ENCODE data around the gene ZBTB3. TPM values are rescaled to one million over a fixed set of nuclear protein-coding genes. Genes with fewer than 3 reads are reported as not detected.
A peak's percentile ranks its signal among the peaks of the same experiment; 100 is the strongest.

The ZBTB3 gene
- polyA plus RNA-seq, 1 experiment = 3.7 TPM

GRCh38 chr11:62712276-62712812 lies 41.6 kb downstream of the ZBTB3 start:
- no peak for TF ChIP-seq CTCF (IDR thresholded peaks at IDR 0.05; ENCODE audit: low read depth, low read length)
- Histone ChIP-seq H3K9me3 (ENCODE audit: control insufficient read depth, insufficient read depth, low read length) (no peaks in the 10 kb centered on the region; the same call in 1 of the 2 replicates), H3K27ac (ENCODE audit: low read depth, low read length) (peak overlapping the region; percentile 12), H3K4me3 (ENCODE audit: low read depth, low read length) (no peak overlapping the region), H3K27me3 (ENCODE audit: control insufficient read depth, insufficient read depth, low read length) (no peaks in the 10 kb centered on the region)
- no peak for DNase-seq (ENCODE audit: low read depth, low spot score)
- POLR2A ChIA-PET = interaction anchor here (0.7 to 1.7 kb wide), 2 partner anchors 15 to 55 kb away, joined by 4 to 6 read pairs; partner anchors contain the start of gene HNRNPUL2
- CTCF ChIA-PET = no interaction called here

- ChIA-PET POLR2A (interaction anchor here (1.0 to 2.7 kb wide), 5 partner anchors 17 to 171 kb away, joined by 3 to 17 read pairs (median 10); partner anchors contain the start of genes C11orf98, CSKMT, HNRNPUL2 and LRRN4CL), CTCF (interaction anchor here (0.5 kb wide), 1 partner anchor 12 kb away, joined by 3 read pairs; no protein-coding TSS in a partner anchor)
- Histone ChIP-seq H3K4me3 (ENCODE audit: low read depth, low read length) (peak overlapping the region; percentile 52), H3K27me3 (ENCODE audit: control insufficient read depth, insufficient read depth, low read length) (no peaks in the 10 kb centered on the region), H3K27ac (ENCODE audit: low read depth, low read length) (peak overlapping the region; percentile 91), H3K9me3 (ENCODE audit: control insufficient read depth, insufficient read depth, low read length) (no peaks in the 10 kb centered on the region)
- TF ChIP-seq CTCF (IDR thresholded peaks at IDR 0.05; ENCODE audit: low read depth, low read length) = no peak
- DNase-seq (ENCODE audit: low read depth, low spot score) = no peak
Observed at GRCh38 chr11:62710001-62710345, 44.0 kb downstream of the ZBTB3 start.

- DNase-seq (ENCODE audit: low read depth, low spot score) = peak; percentile 93
- no peak for TF ChIP-seq CTCF (IDR thresholded peaks at IDR 0.05; ENCODE audit: low read depth, low read length)
- peak overlapping the region; percentile 52 for H3K4me3 ChIP-seq (ENCODE audit: low read depth, low read length)
- POLR2A ChIA-PET = interaction anchor here (0.6 to 2.7 kb wide), 6 partner anchors 18 to 171 kb away, joined by 3 to 17 read pairs (median 9); partner anchors contain the start of genes C11orf98, CSKMT, HNRNPUL2 and LRRN4CL
- CTCF ChIA-PET = interaction anchor here (0.5 to 1.3 kb wide), 2 partner anchors 12 to 17 kb away, joined by 3 to 4 read pairs; no protein-coding TSS in a partner anchor
- peak overlapping the region; percentile 91 for H3K27ac ChIP-seq (ENCODE audit: low read depth, low read length)
- H3K27me3 ChIP-seq (ENCODE audit: control insufficient read depth, insufficient read depth, low read length) = no peaks in the 10 kb centered on the region
- no peaks in the 10 kb centered on the region for H3K9me3 ChIP-seq (ENCODE audit: control insufficient read depth, insufficient read depth, low read length)
Observed at GRCh38 chr11:62709247-62710000, 44.5 kb downstream of the ZBTB3 start.

GRCh38 chr11:62708793-62709192 lies 45.2 kb downstream of the ZBTB3 start:
- peak overlapping the region; percentile 11 for H3K27ac ChIP-seq (ENCODE audit: low read depth, low read length)
- ChIA-PET POLR2A (interaction anchor here (0.6 to 2.7 kb wide), 8 partner anchors 18 to 172 kb away, joined by 3 to 17 read pairs (median 6); partner anchors contain the start of genes C11orf98, CSKMT, HNRNPUL2 and LRRN4CL), CTCF (interaction anchor here (1.3 kb wide), 1 partner anchor 16 kb away, joined by 4 read pairs; no protein-coding TSS in a partner anchor)

More at GRCh38 chr11:62708793-62709192, 45.2 kb downstream of the ZBTB3 start:
- TF ChIP-seq CTCF (IDR thresholded peaks at IDR 0.05; ENCODE audit: low read depth, low read length) = no peak
- H3K9me3 ChIP-seq (ENCODE audit: control insufficient read depth, insufficient read depth, low read length) = no peaks in the 10 kb centered on the region
- peak overlapping the region; percentile 41 for H3K4me3 ChIP-seq (ENCODE audit: low read depth, low read length)
- DNase-seq (ENCODE audit: low read depth, low spot score) = no peak
- no peaks in the 10 kb centered on the region for H3K27me3 ChIP-seq (ENCODE audit: control insufficient read depth, insufficient read depth, low read length)

All from AG04450 (cell line).